ENCODE measurements around the gene ACER3. TPM values are rescaled to one million over a fixed set of nuclear protein-coding genes. Genes with fewer than 3 reads are reported as not detected.

The ACER3 gene
- total RNA-seq, 1 donor from 2014 or later, result 17.3 TPM

DNA sequence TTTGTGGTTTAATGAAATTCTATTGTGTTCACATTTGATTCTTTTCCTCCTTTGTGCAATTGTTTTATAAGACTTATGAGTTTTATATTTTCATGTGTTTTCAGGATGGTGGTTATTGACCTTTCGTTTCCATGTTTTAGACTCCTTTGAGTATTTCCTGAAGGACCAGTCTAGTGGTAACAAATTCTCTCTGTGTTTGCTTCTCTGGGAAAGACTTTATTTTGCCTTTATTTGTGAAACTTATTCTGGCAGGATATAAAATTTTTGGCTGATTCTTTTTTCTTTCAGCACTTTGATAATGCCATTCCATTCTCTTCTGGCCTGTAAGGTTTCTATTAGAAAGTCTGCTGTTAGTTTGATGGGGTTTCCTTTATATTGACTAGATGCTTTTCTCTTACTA, 83.5 kb downstream of the ACER3 start:
- no peak overlapping the region for H3K4me3 ChIP-seq (ENCODE audit: insufficient read depth, low read depth, low read length)
- DNase-seq (ENCODE audit: low read depth) (no peak), FAIRE-seq (peak; percentile 60)
- H3K36me3 Mint-ChIP-seq (ENCODE audit: low read depth, unreplicated experiment), result peaks cover 7% of the 10 kb centered on the region
- no peak overlapping the region for H3K9ac ChIP-seq (ENCODE audit: low read length)
- H3K4me1 ChIP-seq (ENCODE audit: insufficient read depth, low read length), result no peaks in the 10 kb centered on the region
- H3K9me3 Mint-ChIP-seq (ENCODE audit: unreplicated experiment), result peaks cover 10% of the 10 kb centered on the region
- peaks cover 5% of the 10 kb centered on the region for H4K20me1 ChIP-seq (ENCODE audit: insufficient read depth, low read length)
- H3K79me2 ChIP-seq (ENCODE audit: insufficient read depth, low read length), result no peaks in the 10 kb centered on the region
- no peak overlapping the region for H3K27ac ChIP-seq (ENCODE audit: low read depth, low read length)
- no peak overlapping the region for H2AFZ ChIP-seq (ENCODE audit: low read depth, low read length)
- no peaks in the 10 kb centered on the region for H3K9me3 ChIP-seq (ENCODE audit: insufficient read depth, low read depth, low read length)
- no peak overlapping the region for H3K4me3 Mint-ChIP-seq (ENCODE audit: unreplicated experiment)
- H3K4me2 ChIP-seq (ENCODE audit: low read length), result no peak overlapping the region
- no peaks in the 10 kb centered on the region for H3K36me3 ChIP-seq (ENCODE audit: insufficient read depth, low read length)
- H3K27me3 ChIP-seq (ENCODE audit: insufficient read depth, low read length), result no peaks in the 10 kb centered on the region
- H3K27me3 Mint-ChIP-seq (ENCODE audit: low read depth, unreplicated experiment), result no peaks in the 10 kb centered on the region
- H3K27ac Mint-ChIP-seq (ENCODE audit: unreplicated experiment), result no peak overlapping the region
- no peak for TF ChIP-seq EZH2 (IDR thresholded peaks at IDR 0.05; ENCODE audit: insufficient read depth, low read length)
- TF ChIP-seq, protein P1, sequence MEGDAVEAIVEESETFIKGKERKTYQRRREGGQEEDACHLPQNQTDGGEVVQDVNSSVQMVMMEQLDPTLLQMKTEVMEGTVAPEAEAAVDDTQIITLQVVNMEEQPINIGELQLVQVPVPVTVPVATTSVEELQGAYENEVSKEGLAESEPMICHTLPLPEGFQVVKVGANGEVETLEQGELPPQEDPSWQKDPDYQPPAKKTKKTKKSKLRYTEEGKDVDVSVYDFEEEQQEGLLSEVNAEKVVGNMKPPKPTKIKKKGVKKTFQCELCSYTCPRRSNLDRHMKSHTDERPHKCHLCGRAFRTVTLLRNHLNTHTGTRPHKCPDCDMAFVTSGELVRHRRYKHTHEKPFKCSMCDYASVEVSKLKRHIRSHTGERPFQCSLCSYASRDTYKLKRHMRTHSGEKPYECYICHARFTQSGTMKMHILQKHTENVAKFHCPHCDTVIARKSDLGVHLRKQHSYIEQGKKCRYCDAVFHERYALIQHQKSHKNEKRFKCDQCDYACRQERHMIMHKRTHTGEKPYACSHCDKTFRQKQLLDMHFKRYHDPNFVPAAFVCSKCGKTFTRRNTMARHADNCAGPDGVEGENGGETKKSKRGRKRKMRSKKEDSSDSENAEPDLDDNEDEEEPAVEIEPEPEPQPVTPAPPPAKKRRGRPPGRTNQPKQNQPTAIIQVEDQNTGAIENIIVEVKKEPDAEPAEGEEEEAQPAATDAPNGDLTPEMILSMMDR (IDR thresholded peaks at IDR 0.05; ENCODE audit: insufficient read depth, low read depth, low read length), result no peak
- no peaks in the 10 kb centered on the region for H3K4me1 Mint-ChIP-seq (ENCODE audit: low read depth, unreplicated experiment)

DNA sequence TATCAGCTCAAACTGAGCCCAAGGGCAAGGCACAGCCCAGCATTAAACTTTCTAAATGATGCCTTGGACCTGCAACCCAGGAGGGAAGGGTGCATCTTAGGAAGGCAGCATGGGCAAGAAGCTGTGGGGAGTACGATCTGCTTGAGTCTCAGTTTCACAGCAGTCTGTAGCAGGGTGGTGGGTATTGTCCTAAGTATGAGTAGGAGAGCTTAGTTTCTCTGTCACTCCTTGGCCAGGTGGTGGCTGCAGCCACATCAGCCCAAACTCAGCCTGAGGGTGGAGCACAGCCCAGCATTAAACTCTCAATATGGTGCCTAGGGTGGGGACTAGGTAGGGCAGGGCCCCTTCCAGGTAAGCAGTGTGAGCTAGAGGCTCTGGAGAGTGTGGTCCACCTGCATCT, 85.5 kb downstream of the ACER3 start:
- Mint-ChIP-seq H3K9me3 (ENCODE audit: unreplicated experiment) (peaks cover 10% of the 10 kb centered on the region), H3K27ac (ENCODE audit: unreplicated experiment) (no peak overlapping the region), H3K4me3 (ENCODE audit: unreplicated experiment) (no peak overlapping the region), H3K36me3 (ENCODE audit: low read depth, unreplicated experiment) (peaks cover 7% of the 10 kb centered on the region), H3K27me3 (ENCODE audit: low read depth, unreplicated experiment) (no peaks in the 10 kb centered on the region), H3K4me1 (ENCODE audit: low read depth, unreplicated experiment) (no peaks in the 10 kb centered on the region)
- H4K20me1 ChIP-seq (ENCODE audit: insufficient read depth, low read length), result peaks cover 5% of the 10 kb centered on the region
- no peaks in the 10 kb centered on the region for H3K4me1 ChIP-seq (ENCODE audit: insufficient read depth, low read length)
- H3K4me2 ChIP-seq (ENCODE audit: low read length), result no peak overlapping the region
- H3K9ac ChIP-seq (ENCODE audit: low read length), result no peak overlapping the region
- no peak overlapping the region for H2AFZ ChIP-seq (ENCODE audit: low read depth, low read length)
- no peaks in the 10 kb centered on the region for H3K79me2 ChIP-seq (ENCODE audit: insufficient read depth, low read length)
- FAIRE-seq, result no peak
- no peak for DNase-seq (ENCODE audit: low read depth)
- no peak overlapping the region for H3K27ac ChIP-seq (ENCODE audit: low read depth, low read length)
- H3K36me3 ChIP-seq (ENCODE audit: insufficient read depth, low read length), result no peaks in the 10 kb centered on the region
- no peaks in the 10 kb centered on the region for H3K9me3 ChIP-seq (ENCODE audit: insufficient read depth, low read depth, low read length)
- no peak overlapping the region for H3K4me3 ChIP-seq (ENCODE audit: insufficient read depth, low read depth, low read length)
- no peaks in the 10 kb centered on the region for H3K27me3 ChIP-seq (ENCODE audit: insufficient read depth, low read length)
- no peak for TF ChIP-seq EZH2 (IDR thresholded peaks at IDR 0.05; ENCODE audit: insufficient read depth, low read length)
- TF ChIP-seq, protein P1 (IDR thresholded peaks at IDR 0.05; ENCODE audit: insufficient read depth, low read depth, low read length), result no peak

DNA sequence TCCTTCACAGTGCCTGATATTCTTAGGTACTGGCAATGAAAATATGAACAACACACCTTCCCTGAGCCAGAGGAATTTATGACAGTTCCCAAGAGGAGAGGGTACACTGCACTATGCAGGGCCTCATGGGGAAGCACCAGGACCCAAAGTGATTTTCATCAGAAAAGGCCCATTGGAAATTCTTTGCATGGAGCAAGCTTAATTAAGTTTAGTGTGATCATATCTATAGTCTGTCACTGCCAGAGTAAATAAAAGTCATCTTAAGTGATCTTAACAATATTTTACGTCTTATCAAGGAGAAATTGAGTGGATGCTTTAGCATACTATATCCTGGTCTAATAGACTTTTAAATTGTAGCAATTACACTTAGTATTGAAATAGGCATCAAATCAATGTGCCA, 86.5 kb downstream of the ACER3 start:
- Mint-ChIP-seq H3K9me3 (ENCODE audit: unreplicated experiment) (peaks cover 10% of the 10 kb centered on the region), H3K27ac (ENCODE audit: unreplicated experiment) (no peak overlapping the region), H3K27me3 (ENCODE audit: low read depth, unreplicated experiment) (no peaks in the 10 kb centered on the region), H3K36me3 (ENCODE audit: low read depth, unreplicated experiment) (peaks cover 7% of the 10 kb centered on the region), H3K4me3 (ENCODE audit: unreplicated experiment) (no peak overlapping the region), H3K4me1 (ENCODE audit: low read depth, unreplicated experiment) (no peaks in the 10 kb centered on the region)
- Histone ChIP-seq H3K27ac (ENCODE audit: low read depth, low read length) (no peak overlapping the region), H3K4me1 (ENCODE audit: insufficient read depth, low read length) (no peaks in the 10 kb centered on the region), H4K20me1 (ENCODE audit: insufficient read depth, low read length) (peaks cover 5% of the 10 kb centered on the region), H3K9me3 (ENCODE audit: insufficient read depth, low read depth, low read length) (no peaks in the 10 kb centered on the region), H3K4me2 (ENCODE audit: low read length) (no peak overlapping the region), H2AFZ (ENCODE audit: low read depth, low read length) (no peak overlapping the region), H3K9ac (ENCODE audit: low read length) (no peak overlapping the region), H3K4me3 (ENCODE audit: insufficient read depth, low read depth, low read length) (no peak overlapping the region), H3K36me3 (ENCODE audit: insufficient read depth, low read length) (no peaks in the 10 kb centered on the region), H3K27me3 (ENCODE audit: insufficient read depth, low read length) (no peaks in the 10 kb centered on the region), H3K79me2 (ENCODE audit: insufficient read depth, low read length) (no peaks in the 10 kb centered on the region)
- no peak for DNase-seq (ENCODE audit: low read depth)
- TF ChIP-seq EZH2 (IDR thresholded peaks at IDR 0.05; ENCODE audit: insufficient read depth, low read length), result no peak
- TF ChIP-seq, protein P1 (IDR thresholded peaks at IDR 0.05; ENCODE audit: insufficient read depth, low read depth, low read length), result no peak
- FAIRE-seq, result no peak

Measured in astrocyte (in vitro differentiated cells and primary cell).